WI38 (cell line): ENCODE results near the gene ADAM22.
"Not testable (repeated sequence)": the region's sequence is repeated elsewhere in the genome, so short reads cannot be mapped to it uniquely, and the experiment has no call there.

ENCODE experiments used
- H3K4me3 ChIP-seq: 2 replicates; pipeline ENCODE4 v1.5.1; 2011; ENCODE audit warnings: low read depth, mild to moderate bottlenecking, control low read depth, low read length
- CTCF ChIP-seq: IDR thresholded peaks from 2 replicates; pipeline ENCODE4 v1.5.1; 2012; ENCODE audit warnings: low read depth, mild to moderate bottlenecking, control low read depth, low read length

ADAM22 gene

GRCh38 chr7:88153378-88153777 is 219.3 kb downstream of the ADAM22 start:
- TF ChIP-seq CTCF: no peak
- no peak overlapping the region for H3K4me3 ChIP-seq

DNA sequence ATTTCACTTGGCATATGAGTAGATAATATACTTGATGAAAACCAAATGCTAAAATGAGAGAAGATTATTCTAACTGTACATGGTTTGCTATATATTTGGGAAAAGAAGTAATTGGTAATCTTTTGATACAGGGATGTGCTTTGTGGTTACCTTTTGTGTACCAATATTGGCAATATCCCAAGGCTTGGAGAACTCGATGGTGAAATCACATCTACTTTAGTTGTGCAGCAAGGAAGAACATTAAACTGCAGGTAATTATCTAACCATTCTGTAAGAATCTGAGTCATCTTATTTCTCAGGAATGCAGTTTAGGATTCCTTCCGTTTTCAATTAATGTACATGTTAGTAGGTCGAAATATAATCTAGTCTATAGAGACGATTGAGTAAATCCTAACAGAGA is 221.7 kb downstream of the ADAM22 start:
- no peak overlapping the region for H3K4me3 ChIP-seq
- no peak for TF ChIP-seq CTCF

GRCh38 chr7:88156356-88156755 is 222.3 kb downstream of the ADAM22 start:
- H3K4me3 ChIP-seq: no peak overlapping the region
- no peak for TF ChIP-seq CTCF

- not testable (repeated sequence) for H3K4me3 ChIP-seq
Observed at GRCh38 chr7:88159741-88160140, 225.7 kb downstream of the ADAM22 start.

DNA sequence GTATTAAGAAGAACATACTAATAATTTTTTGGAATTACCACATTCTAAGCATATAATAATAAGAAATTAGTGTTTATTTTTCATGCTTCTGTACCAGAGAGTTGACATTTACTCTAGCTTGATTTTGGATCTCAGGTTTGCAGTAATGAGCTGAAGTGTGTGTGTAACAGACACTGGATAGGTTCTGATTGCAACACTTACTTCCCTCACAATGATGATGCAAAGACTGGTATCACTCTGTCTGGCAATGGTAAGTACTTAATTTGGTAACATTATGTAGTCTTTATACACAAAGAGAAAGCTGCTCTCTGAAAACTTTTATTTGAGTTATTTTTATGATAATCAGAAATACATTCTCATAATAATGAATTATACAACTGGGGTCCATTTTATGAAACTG is 231.6 kb downstream of the ADAM22 start:
- TF ChIP-seq CTCF: no peak
- no peak overlapping the region for H3K4me3 ChIP-seq

DNA sequence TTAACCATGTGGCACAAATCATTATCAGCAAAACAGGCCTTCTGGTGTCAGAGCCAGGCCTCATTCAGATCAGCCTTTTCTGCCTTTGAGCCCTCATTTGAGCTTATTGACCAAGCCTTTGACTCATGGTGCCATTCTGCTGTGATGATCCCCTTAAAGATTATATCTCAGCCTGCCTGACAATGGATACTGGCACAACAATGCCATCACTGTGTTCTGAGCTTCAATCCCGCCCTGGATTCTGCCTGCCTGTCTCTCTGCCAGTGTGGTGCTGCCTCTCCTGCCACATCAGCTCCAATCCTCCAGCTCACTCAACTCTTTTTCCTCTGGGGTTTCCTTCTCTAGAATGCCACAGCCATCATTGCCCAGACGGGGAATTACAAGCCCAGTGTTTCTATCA is 233.2 kb downstream of the ADAM22 start:
- TF ChIP-seq CTCF: no peak

GRCh38 chr7:88167721-88168120 is 233.7 kb downstream of the ADAM22 start:
- TF ChIP-seq CTCF: no peak
- no peak overlapping the region for H3K4me3 ChIP-seq

More for the DNA sequence above, 233.2 kb downstream of the ADAM22 start:
- H3K4me3 ChIP-seq: no peak overlapping the region

- no peak overlapping the region for H3K4me3 ChIP-seq
- TF ChIP-seq CTCF: peak; percentile 16; the same call in 1 of the 2 replicates
Observed at GRCh38 chr7:88169717-88170320, 235.8 kb downstream of the ADAM22 start.
